NCI-H1694 (cell line): ENCODE data around the gene NAGS.
A peak's percentile ranks its signal among the peaks of the same experiment; 100 is the strongest.
"Not testable (repeated sequence)": the region's sequence is repeated elsewhere in the genome, so short reads cannot be mapped to it uniquely, and the experiment has no call there.

Source experiments
- DNase-seq: peaks from one replicate; lab custom pipeline; 2025; lab: John Stamatoyannopoulos, UW

The NAGS gene

DNA sequence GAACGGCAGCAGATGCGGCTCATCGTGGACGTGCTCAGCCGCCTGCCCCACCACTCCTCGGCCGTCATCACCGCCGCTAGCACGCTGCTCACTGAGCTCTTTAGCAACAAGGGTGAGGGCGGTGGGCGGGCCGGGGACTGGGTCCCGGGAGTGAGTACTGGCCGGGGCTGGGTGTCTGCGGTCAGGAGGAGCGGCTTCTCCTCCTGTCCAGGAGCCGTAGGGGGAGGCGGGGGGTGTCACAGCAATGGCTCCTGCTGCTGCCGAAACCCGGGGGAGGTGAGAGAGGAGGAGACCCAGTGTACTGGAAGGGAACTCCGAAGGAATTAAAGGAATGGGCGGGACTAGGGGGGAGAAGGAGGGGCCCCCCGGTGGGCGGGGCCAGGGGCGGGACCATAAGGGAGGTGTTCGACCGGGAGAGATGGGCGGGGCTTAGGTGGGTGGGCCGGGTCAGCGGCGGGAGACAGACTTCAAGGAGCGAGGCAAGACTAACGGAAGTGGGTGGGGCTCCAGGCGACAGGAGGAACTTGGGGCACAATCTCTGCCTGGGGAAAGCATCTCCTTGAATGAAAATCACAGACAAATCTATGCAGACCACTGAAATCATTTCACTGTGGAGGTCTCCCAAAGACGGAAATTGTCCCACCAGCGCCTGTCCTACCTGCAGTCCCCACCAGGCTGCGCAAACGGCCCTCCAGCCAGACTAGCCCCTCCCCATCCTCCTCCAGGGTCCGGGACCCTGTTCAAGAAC is 2.4 kb downstream of the NAGS start:
- DNase-seq, result peak; percentile 92

DNA sequence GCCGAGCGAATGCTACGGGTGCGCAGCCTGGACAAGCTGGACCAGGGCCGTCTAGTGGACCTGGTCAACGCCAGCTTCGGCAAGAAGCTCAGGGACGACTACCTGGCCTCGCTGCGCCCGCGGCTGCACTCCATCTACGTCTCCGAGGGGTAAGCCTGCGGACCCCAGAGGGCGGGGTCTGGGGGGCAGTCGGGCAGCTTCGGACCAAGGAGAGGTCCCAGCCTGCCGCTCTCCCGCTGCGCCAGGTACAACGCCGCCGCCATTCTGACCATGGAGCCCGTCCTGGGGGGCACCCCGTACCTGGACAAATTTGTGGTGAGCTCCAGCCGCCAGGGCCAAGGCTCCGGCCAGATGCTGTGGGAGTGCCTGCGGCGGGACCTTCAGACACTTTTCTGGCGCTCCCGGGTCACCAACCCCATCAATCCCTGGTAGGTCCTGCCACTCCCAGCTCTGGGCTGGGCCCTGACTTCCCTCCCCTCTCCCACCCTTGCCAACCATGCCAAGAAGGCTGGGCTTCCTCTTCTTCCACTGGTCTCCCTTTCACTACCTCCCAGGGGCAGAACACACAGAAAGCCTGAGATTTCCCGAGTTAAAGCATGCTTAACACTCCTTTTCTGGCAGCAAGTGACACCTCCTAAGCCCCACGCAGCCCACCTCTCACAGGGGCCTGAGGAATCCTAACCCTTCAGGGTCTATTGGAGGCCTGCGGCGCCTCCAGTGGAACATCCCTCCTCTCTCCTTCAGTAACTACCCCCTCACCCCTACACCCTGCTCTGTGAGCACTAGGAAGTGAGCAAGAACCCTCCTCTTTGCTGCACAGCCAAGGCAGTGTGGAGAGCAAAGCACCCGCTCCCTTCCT is 3.2 kb downstream of the NAGS start:
- no peak for DNase-seq

DNA sequence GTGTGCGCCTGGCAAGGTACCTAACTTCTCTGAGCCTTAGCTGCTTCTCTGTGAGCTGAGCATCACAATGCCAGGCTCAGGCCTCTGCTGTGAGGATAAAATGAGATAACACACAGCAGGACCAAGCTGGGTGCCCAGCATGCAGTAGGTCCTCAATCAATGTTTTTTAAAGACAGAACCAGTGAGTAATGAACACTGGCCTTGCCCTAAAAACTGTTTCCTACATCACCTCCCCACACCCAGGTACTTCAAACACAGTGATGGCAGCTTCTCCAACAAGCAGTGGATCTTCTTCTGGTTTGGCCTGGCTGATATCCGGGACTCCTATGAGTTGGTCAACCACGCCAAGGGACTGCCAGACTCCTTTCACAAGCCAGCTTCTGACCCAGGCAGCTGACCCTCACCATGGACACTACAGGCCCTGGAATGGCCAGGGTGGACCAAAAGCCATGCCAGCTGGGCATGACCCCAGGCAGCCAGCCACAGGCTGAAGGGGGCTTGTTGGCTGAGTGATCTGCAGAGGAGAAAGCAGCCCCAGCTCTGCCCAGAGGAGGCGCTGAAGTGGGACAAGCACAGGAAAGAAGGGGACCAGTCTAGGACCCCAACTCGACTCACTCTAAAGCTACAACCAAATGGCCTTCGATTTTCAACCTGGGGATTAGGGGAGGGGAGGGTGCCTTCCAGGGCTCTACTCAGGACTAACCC is 3.9 kb downstream of the NAGS start:
- DNase-seq, result no peak

- DNase-seq, result no peak
These were observed 6.7 kb downstream of the NAGS start for GRCh38 chr17:44010966-44011647.

- DNase-seq, result no peak
These were observed 7.5 kb downstream of the NAGS start for GRCh38 chr17:44011876-44012275.

GRCh38 chr17:44012391-44012790 is 8.0 kb downstream of the NAGS start:
- no peak for DNase-seq

GRCh38 chr17:44012874-44013273 is 8.5 kb downstream of the NAGS start:
- no peak for DNase-seq

DNA sequence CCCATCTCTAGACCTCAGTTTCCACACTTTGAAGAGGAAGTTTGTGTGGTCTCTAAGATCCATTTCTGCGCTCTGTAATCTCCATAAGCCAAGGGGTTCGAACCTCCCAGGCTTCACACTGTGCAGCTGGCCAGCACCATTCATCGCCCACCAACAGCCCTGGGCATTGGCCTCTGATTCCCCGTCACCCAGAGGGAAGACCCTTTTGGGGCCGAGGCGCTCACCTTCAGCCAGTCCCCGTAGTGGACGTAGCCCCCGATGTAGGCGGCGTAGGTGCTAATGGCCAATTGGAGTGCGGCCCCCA is 9.7 kb downstream of the NAGS start:
- DNase-seq, result no peak

- DNase-seq, result peak; percentile 83
These were observed 10.2 kb downstream of the NAGS start, which contains the start of gene TMEM101 for GRCh38 chr17:44014437-44015172. Gene TMEM101 (minus strand): TSS chr17:44014963. CDS start chr17:44014952, 11 bp downstream.

DNA sequence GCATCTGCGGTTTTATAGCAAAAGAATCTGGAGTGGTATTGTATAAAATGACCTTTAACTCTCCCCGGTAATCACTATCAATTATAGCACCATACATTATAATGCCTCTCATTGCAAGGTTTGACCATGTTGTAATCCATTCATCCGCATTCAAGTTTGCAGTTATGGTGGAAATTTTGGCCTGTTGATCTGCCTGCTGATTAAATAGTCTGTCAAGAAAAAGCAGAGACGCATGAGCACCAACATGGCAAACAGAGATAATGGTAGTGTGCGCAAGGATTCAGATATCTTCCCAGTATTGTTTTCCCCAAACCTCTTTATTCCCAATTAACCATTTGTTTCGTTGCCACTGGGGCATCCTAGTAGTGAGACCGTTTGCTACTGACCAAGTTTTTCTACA is 16.8 kb downstream of the NAGS start:
- not testable (repeated sequence) for DNase-seq

DNA sequence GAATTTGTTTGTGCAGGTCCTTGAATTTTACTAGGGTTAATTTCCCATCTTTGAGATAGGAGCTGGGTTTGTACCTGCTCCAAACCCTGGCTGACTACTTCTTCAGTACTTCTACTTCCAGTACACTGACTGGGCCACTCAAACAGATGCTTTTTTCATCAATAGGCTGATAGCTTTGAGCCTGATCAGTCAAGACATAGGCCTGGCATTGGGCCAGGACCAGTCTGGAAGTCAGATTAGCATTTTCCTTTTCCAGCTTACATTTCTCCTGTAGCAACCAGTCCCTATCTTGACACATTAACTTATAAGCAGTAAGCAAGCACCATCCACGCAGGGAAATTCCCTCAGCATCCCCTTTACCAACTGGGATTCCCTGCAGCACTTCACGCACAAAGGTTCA is 17.8 kb downstream of the NAGS start:
- no peak for DNase-seq

- no peak for DNase-seq
These were observed 19.3 kb downstream of the NAGS start for GRCh38 chr17:44023545-44024270.

DNA sequence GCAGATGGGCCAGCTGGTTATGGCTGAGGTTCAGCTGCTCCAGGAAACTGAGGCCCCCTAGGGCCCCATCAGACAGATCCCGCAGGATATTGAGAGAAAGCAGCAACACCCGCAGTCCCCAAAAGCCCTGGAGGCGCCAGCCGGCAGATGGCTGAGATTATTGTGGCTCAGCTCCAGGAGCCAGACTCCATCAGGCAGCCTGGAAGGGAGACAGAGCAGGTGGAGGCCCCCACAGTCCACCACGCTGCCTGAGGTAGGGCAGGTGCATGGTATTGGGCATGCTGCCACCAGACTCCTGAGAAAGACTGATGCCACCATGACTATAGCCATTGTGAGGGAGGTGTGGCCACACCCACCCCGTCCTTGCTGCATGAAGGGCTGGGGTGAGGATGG is 19.8 kb downstream of the NAGS start:
- DNase-seq, result peak; percentile 91

- DNase-seq, result no peak
These were observed 20.4 kb downstream of the NAGS start for GRCh38 chr17:44024853-44025252.

DNA sequence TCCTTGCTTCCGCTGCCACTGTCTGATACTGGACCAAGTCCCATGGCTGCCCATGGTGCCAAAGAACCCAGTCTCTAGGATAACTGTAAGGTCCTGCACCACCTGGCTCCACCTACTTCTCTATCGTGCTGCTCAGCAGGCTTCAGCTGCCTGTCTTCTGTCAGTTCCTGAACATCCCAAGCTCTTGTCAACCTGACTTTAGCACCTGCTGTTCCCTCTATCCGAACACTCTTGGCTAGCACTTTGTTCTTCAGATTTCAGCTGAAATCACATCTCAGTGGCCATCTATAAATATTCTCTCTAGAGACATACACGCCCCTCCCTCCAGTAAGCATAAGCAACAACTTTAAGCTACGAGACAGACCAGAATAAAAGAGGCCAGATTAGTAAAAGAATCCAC is 25.3 kb downstream of the NAGS start:
- DNase-seq, result no peak

DNA sequence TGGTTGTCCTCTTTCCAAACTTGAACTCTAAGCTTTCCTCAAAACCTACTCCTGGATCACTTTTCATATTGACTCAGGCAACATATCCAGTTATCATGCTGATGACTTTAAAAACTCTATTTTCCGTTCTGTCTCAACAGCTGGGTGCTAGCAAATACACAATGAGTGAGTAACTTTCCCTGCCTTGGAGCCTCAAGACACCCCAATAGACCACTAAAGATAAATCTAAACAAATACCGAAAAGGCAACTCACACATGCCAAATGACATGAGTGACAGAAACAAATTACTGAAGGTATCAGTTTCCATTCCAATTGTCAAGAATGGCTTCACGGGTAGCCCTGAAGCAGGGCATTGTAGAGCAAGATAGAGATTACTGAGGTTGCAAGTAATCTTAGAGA is 26.1 kb downstream of the NAGS start:
- no peak for DNase-seq

- DNase-seq, result no peak
These were observed 29.5 kb downstream of the NAGS start for GRCh38 chr17:44033861-44034408.

- DNase-seq, result not testable (repeated sequence)
These were observed 30.3 kb downstream of the NAGS start for GRCh38 chr17:44034688-44035087.

GRCh38 chr17:44037471-44037870 is 33.0 kb downstream of the NAGS start:
- no peak for DNase-seq

GRCh38 chr17:44038604-44039011 is 34.2 kb downstream of the NAGS start:
- DNase-seq, result peak; percentile 95
